ENCODE data around the gene ZBTB22.

Gene ZBTB22

DNA sequence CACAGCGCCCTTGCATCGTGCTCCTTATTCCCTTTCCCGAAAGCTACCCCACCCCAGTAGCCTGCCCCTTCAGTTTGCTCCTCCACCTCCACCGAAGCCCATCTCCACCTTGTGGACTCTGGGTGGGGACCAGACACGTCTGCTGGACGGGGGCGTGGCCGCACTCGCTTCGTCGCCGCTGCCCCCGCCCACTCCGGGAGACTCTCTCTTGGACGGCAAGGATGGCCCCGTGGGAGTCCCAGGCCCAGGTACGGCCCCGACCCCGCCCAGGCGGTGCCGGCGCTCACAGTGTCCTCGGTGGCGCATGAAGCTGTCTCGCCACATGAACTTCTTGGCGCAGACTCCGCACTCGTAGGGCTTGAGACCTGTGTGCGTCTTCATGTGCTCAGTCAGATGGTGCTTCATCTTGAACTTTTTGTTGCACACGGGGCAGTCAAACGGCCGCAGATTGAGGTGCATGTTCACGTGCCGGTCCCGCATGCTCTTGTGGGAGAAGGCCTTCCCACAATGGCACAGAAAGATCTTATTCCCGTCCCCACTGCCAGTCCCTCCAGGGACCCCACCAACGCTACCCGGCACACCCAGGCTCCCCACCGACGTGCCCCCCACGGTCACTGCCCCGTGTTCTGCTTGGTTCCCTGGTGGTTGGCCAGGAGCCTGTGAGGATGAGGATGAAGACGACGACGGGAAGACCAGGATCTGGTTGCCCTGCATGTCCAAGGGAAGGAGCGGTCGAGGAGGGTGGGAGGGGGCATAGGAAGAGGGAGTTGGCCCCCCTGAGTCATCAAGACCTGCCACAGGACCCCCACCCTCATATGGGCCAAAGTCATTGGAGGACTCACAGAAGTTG is 2.4 kb downstream of the ZBTB22 start:
- Histone ChIP-seq H3K9me3 (ENCODE audit: control insufficient read depth, insufficient read depth, low read length) (no peaks in the 10 kb centered on the region), H3K36me3 (ENCODE audit: control insufficient read depth, insufficient read depth, low read length) (peaks cover 16% of the 10 kb centered on the region), H3K4me3 (ENCODE audit: low read length) (peak overlapping the region; percentile 13; the same call in 1 of the 2 replicates), H3K27me3 (ENCODE audit: control insufficient read depth, insufficient read depth, low read length) (no peaks in the 10 kb centered on the region), H3K27ac (ENCODE audit: low read length) (no peak overlapping the region), H3K4me1 (ENCODE audit: control insufficient read depth, insufficient read depth, low read length) (0 out of 2 replicates have a peak, but pooled peaks cover 5% of the 10 kb centered on the region)
- no CpG with 5 or more reads among the region's 47 CpGs for WGBS (ENCODE audit: insufficient coverage, insufficient read length)
- no peak for DNase-seq (ENCODE audit: low read depth, low spot score)

DNA sequence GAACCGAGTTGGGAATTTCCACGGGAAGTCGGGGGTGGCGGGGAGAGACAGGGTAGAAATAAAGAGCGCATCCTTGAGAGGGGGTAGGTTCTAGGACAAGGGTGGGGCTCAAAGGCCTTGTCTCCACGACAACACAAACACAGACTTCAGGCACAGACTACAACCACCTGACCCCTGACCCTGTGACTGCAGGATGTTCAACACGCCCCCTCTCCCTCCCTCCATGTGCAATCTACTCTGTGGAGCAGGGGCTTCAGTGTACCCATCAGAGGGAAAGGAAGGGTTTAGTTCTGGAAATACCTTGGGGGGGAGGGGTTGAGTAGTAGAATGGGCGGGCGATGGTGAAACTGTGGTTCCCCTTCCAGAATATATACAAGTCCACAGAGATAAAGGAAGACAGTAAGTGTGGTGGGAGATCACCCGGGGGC is 3.0 kb downstream of the ZBTB22 start:
- no peak for DNase-seq (ENCODE audit: low read depth, low spot score)
- WGBS (ENCODE audit: insufficient coverage, insufficient read length): no CpG with 5 or more reads among the region's 10 CpGs
- H3K4me3 ChIP-seq (ENCODE audit: low read length): peak overlapping the region; percentile 76; the same call in 1 of the 2 replicates
- no peaks in the 10 kb centered on the region for H3K9me3 ChIP-seq (ENCODE audit: control insufficient read depth, insufficient read depth, low read length)
- no peaks in the 10 kb centered on the region for H3K27me3 ChIP-seq (ENCODE audit: control insufficient read depth, insufficient read depth, low read length)
- H3K4me1 ChIP-seq (ENCODE audit: control insufficient read depth, insufficient read depth, low read length): 0 out of 2 replicates have a peak, but pooled peaks cover 5% of the 10 kb centered on the region
- peaks cover 9% of the 10 kb centered on the region for H3K36me3 ChIP-seq (ENCODE audit: control insufficient read depth, insufficient read depth, low read length)
- H3K27ac ChIP-seq (ENCODE audit: low read length): no peak overlapping the region

DNA sequence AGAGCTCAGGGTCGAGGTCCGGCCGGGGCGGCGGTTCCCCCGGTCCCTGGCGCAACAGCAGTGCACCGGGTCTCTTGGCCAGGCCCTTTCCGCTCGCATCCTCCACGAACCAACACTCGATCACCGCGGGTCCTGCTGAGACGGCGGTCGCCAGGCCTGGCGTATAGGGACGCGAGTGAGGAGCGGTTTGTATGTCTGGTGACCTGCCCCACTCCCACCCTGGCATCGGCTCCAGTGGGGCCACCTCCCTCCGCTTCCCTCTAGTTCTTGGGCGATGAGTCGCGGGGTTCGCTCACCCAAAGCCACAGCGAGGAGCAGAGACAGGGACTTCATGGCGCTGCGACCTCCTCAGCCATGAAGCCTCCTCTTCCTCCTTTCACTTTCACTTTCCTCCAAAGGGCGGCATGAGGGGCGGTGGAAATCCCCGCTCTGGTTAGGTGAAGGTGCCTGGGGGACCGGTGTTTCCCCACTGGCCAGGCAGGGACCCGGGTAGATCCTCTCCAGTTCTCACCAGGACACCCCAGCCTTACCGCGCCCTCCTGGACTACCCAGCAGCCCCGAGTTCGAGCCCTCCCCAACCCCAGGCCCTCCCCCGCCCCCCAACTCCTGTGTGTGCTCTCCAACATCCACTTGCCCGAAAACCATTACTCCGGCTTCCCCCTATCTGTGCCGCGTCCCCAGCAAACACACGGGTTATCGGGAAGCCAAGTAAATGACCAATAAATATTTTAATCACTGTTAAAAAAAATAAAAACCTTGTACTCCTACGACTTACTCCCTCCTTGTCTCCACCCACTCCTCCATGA is 3.6 kb downstream of the ZBTB22 start, which contains the start of gene TAPBP:
TSS of gene TAPBP (minus strand) at position 370 of the 806 bp plus-strand sequence. CDS start at position 333, 37 bp downstream.
- no CpG with 5 or more reads among the region's 47 CpGs for WGBS (ENCODE audit: insufficient coverage, insufficient read length)
- Histone ChIP-seq H3K27me3 (ENCODE audit: control insufficient read depth, insufficient read depth, low read length) (no peaks in the 10 kb centered on the region), H3K4me1 (ENCODE audit: control insufficient read depth, insufficient read depth, low read length) (0 out of 2 replicates have a peak, but pooled peaks cover 5% of the 10 kb centered on the region), H3K36me3 (ENCODE audit: control insufficient read depth, insufficient read depth, low read length) (peaks cover 3% of the 10 kb centered on the region), H3K4me3 (ENCODE audit: low read length) (peak within 1 kb of the TSS; percentile 76), H3K9me3 (ENCODE audit: control insufficient read depth, insufficient read depth, low read length) (no peaks in the 10 kb centered on the region), H3K27ac (ENCODE audit: low read length) (no peak within 1 kb of the TSS)
- no peak for DNase-seq (ENCODE audit: low read depth, low spot score)

DNA sequence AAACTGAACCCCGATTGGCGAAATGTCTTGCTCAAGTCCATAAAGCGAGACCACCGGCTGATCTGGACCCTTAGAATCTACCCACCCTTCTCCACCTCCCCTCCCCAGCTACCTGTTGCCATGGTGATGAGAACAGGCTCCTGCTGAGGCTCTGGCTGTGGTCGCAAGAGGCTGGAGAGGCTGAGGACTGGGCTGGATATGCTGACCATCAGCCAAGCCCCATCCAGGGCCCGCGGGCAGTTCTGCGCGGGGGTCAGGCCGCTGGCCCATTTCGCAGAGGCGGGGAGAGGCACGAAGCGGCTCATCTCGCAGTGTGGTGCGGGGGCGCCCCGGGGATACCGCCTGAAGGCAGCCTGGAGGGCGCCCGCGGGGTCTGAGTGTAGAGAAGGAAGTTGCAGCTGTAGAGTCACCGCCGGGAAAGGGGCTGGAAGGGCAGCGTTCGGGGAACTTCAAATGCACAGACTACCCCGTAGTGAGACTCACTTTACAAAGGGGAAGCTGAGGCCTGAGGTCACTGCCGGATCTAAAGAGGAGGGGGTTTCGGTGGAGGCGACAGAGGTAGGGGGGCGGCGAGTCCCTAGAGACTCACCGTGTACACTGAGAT is 4.3 kb downstream of the ZBTB22 start:
- no peaks in the 10 kb centered on the region for H3K9me3 ChIP-seq (ENCODE audit: control insufficient read depth, insufficient read depth, low read length)
- WGBS (ENCODE audit: insufficient coverage, insufficient read length): no CpG with 5 or more reads among the region's 33 CpGs
- H3K4me3 ChIP-seq (ENCODE audit: low read length): peak overlapping the region; percentile 76; the same call in 1 of the 2 replicates
- no peaks in the 10 kb centered on the region for H3K36me3 ChIP-seq (ENCODE audit: control insufficient read depth, insufficient read depth, low read length)
- no peak for DNase-seq (ENCODE audit: low read depth, low spot score)
- 0 out of 2 replicates have a peak, but pooled peaks cover 4% of the 10 kb centered on the region for H3K4me1 ChIP-seq (ENCODE audit: control insufficient read depth, insufficient read depth, low read length)
- no peak overlapping the region for H3K27ac ChIP-seq (ENCODE audit: low read length)
- no peaks in the 10 kb centered on the region for H3K27me3 ChIP-seq (ENCODE audit: control insufficient read depth, insufficient read depth, low read length)

DNA sequence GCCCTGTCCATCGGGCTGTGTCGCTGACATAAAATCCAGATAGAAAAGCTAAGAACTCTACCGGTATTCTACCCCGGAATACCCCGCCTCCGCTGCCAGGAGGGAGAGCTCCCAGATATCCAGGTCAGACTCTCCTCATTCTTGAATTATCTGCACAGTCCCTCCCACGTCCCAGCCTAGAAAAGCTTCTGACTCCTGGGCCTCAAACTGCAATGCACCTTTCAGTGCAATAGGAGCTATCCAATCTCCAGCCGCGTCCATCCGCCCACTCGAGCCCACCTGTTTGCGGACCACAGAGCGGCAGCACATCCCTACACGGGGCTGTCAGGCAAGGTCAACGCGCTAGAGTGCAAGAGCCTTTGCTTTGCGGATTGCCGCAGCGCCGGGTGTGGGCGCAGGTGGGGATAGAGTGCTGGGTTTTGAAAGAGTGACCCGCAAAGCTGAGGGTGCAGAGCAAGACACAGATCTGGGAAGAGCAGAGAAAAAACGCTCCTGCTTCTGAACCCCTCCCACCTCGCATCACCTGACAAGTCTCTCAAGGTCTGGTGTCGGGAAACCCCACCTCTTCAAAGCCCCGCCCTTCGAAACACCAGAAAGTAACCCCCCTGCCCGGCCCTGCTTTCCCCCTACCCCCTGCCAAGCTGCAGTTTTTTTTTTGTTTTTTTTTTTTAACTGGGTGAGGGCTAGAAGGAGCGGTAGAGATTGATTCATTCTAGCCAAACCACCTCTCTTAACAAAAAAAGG is 5.0 kb downstream of the ZBTB22 start:
- H3K4me1 ChIP-seq (ENCODE audit: control insufficient read depth, insufficient read depth, low read length): 0 out of 2 replicates have a peak, but pooled peaks cover 4% of the 10 kb centered on the region
- no peaks in the 10 kb centered on the region for H3K36me3 ChIP-seq (ENCODE audit: control insufficient read depth, insufficient read depth, low read length)
- no peak for DNase-seq (ENCODE audit: low read depth, low spot score)
- no peaks in the 10 kb centered on the region for H3K9me3 ChIP-seq (ENCODE audit: control insufficient read depth, insufficient read depth, low read length)
- peak overlapping the region; percentile 76 for H3K4me3 ChIP-seq (ENCODE audit: low read length)
- H3K27ac ChIP-seq (ENCODE audit: low read length): no peak overlapping the region
- H3K27me3 ChIP-seq (ENCODE audit: control insufficient read depth, insufficient read depth, low read length): no peaks in the 10 kb centered on the region
- WGBS (ENCODE audit: insufficient coverage, insufficient read length): no CpG with 5 or more reads among the region's 29 CpGs

DNA sequence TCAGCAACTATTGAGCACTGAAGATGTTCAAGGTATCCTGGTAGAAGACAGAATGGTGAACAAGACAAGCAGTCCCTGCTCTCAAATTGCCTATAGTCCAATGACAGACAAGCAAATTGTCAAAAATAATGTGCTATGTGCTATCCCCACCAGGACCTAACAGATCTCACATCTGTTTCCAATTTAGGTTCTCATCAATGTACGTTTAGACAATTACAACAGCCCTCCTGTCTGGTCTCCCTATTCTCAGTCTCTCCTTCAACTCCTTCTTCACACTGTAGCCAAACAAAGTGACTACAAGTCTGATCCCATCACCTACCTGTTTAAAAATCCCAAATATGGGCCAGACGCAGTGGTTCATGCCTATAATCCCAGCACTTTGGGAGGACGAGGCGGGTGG is 11.2 kb downstream of the ZBTB22 start:
- no peaks in the 10 kb centered on the region for H3K36me3 ChIP-seq (ENCODE audit: control insufficient read depth, insufficient read depth, low read length)
- no peak overlapping the region for H3K4me3 ChIP-seq (ENCODE audit: low read length)
- WGBS (ENCODE audit: insufficient coverage, insufficient read length): no CpG with 5 or more reads among the region's 4 CpGs
- DNase-seq (ENCODE audit: low read depth, low spot score): no peak
- H3K27me3 ChIP-seq (ENCODE audit: control insufficient read depth, insufficient read depth, low read length): no peaks in the 10 kb centered on the region
- no peaks in the 10 kb centered on the region for H3K9me3 ChIP-seq (ENCODE audit: control insufficient read depth, insufficient read depth, low read length)
- no peaks in the 10 kb centered on the region for H3K4me1 ChIP-seq (ENCODE audit: control insufficient read depth, insufficient read depth, low read length)
- no peak overlapping the region for H3K27ac ChIP-seq (ENCODE audit: low read length)

DNA sequence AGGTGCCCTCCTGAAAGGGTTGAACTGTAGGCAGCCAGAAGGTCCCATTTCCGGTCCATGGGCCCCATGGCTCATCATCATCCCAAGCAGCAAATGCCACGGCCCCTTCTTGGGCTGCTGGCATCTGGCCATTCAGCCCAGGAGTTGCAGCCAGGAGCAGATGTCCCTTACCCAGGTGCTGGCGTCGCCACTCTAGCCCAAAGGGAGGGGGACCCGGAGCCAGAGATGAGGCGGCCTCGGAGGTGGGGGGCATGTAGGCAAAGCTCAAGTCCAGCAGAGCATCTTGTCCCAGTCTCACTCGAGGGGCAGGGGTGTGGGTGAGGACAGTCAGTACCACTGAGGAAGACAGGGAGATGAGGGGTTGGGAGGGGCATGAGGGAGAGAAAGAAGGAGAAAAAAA is 12.5 kb downstream of the ZBTB22 start:
- no peaks in the 10 kb centered on the region for H3K36me3 ChIP-seq (ENCODE audit: control insufficient read depth, insufficient read depth, low read length)
- no peak overlapping the region for H3K27ac ChIP-seq (ENCODE audit: low read length)
- WGBS (ENCODE audit: insufficient coverage, insufficient read length): no CpG with 5 or more reads among the region's 8 CpGs

DNA sequence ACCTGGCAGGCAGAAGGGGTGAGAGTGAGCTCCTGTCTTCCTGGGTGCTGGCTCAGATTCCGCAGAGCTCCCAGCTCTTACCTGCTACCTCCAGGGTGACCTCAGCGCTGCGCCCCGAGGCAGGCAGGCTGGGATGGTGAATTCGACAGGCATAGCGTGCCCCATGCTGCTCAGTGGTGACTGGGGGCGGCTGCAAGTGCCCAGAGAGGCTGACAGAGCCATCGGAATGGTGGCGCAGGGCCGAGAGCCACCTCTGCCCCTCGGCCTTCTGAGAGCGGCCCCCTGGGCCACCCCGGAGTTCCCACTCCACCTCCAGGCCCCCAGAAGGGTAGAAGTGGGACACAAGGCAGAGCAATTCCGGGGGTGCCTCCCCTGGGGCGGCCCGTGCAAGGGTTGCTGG is 13.3 kb downstream of the ZBTB22 start:
- no CpG with 5 or more reads among the region's 16 CpGs for WGBS (ENCODE audit: insufficient coverage, insufficient read length)
- Histone ChIP-seq H3K9me3 (ENCODE audit: control insufficient read depth, insufficient read depth, low read length) (no peaks in the 10 kb centered on the region), H3K4me1 (ENCODE audit: control insufficient read depth, insufficient read depth, low read length) (no peaks in the 10 kb centered on the region), H3K27me3 (ENCODE audit: control insufficient read depth, insufficient read depth, low read length) (no peaks in the 10 kb centered on the region), H3K4me3 (ENCODE audit: low read length) (no peak overlapping the region), H3K27ac (ENCODE audit: low read length) (no peak overlapping the region), H3K36me3 (ENCODE audit: control insufficient read depth, insufficient read depth, low read length) (no peaks in the 10 kb centered on the region)
- no peak for DNase-seq (ENCODE audit: low read depth, low spot score)

More for the DNA sequence above, 12.5 kb downstream of the ZBTB22 start:
- H3K27me3 ChIP-seq (ENCODE audit: control insufficient read depth, insufficient read depth, low read length): no peaks in the 10 kb centered on the region
- H3K4me1 ChIP-seq (ENCODE audit: control insufficient read depth, insufficient read depth, low read length): no peaks in the 10 kb centered on the region
- no peak for DNase-seq (ENCODE audit: low read depth, low spot score)
- H3K4me3 ChIP-seq (ENCODE audit: low read length): no peak overlapping the region
- H3K9me3 ChIP-seq (ENCODE audit: control insufficient read depth, insufficient read depth, low read length): no peaks in the 10 kb centered on the region

DNA sequence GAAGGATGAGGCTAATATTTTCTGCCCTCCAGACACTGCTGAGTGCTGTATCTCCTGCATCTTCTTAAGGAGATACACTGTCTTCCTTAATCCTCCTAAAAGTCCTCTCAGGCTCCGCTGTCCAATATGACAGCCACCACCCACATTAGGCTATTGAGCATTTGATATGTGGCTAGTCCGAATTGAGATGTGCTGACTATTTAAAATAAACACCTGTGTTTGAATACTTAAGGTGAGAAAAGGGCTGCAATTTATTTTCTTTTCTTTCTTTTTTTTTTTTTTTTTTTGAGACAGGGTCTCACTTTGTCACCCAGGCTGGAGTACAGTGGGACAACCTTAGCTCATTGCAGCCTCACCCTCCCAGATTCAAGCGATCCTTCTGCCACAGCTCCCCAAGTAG is 15.7 kb downstream of the ZBTB22 start:
- whole genome bisulfite sequencing (ENCODE audit: insufficient coverage, insufficient read length): no CpG with 5 or more reads among the region's 3 CpGs
- Histone ChIP-seq H3K4me3 (ENCODE audit: low read length) (no peak overlapping the region), H3K4me1 (ENCODE audit: control insufficient read depth, insufficient read depth, low read length) (peaks cover 2% of the 10 kb centered on the region; the same call in 1 of the 2 replicates), H3K27ac (ENCODE audit: low read length) (no peak overlapping the region), H3K36me3 (ENCODE audit: control insufficient read depth, insufficient read depth, low read length) (no peaks in the 10 kb centered on the region), H3K27me3 (ENCODE audit: control insufficient read depth, insufficient read depth, low read length) (no peaks in the 10 kb centered on the region), H3K9me3 (ENCODE audit: control insufficient read depth, insufficient read depth, low read length) (no peaks in the 10 kb centered on the region)
- DNase-seq (ENCODE audit: low read depth, low spot score): no peak
